Amygdala (tissue), 56 donors: ENCODE measurements around the gene MGMT.

Experiments
- DNase-seq, 56 donors: peaks; one replicate each; lab custom pipeline; 2025; lab: John Stamatoyannopoulos, UW

The MGMT gene

DNA sequence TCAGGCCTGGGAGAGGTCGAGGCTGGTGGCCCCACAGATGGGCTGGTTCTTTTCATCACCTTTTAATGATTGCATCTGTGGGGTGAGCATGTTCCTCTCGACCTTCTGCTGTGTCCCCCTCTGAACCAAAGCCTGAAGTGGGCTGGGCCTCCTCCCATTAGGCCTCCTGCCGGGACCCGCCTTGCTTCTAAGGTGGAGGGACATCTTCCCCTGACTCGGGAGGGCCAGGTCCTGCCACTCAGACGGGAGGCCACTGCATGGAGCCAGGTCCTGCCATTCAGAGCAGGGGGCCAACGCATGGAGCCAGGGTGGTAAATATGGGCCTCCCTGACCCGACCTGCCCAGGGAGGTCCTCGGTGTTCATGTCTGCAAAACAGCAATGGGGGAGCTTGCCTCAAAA lies 308.6 kb downstream of the MGMT start:
- DNase-seq, result no peak

DNA sequence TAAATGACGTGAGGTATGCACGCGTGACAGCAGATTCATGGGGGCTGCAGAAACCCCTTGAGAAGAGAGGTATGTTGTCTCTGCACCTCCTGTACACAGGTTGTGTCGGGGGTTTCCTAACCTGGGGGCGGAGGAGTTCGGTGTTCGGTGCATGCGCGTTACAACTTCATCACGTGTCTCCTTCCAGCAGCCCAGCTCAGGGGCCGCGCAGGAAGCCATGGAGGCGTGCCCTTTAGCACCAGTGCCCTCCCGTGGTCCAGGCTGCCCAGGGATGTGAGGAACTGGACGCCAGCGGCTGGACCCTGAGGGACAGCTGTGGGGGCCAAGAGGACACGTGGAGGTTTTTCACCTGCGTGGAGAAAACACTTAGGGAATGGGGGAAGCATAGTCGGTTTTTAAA lies 310.6 kb downstream of the MGMT start:
- no peak for DNase-seq

GRCh38 chr10:129778571-129778970 lies 311.5 kb downstream of the MGMT start:
- DNase-seq, result no peak

DNA sequence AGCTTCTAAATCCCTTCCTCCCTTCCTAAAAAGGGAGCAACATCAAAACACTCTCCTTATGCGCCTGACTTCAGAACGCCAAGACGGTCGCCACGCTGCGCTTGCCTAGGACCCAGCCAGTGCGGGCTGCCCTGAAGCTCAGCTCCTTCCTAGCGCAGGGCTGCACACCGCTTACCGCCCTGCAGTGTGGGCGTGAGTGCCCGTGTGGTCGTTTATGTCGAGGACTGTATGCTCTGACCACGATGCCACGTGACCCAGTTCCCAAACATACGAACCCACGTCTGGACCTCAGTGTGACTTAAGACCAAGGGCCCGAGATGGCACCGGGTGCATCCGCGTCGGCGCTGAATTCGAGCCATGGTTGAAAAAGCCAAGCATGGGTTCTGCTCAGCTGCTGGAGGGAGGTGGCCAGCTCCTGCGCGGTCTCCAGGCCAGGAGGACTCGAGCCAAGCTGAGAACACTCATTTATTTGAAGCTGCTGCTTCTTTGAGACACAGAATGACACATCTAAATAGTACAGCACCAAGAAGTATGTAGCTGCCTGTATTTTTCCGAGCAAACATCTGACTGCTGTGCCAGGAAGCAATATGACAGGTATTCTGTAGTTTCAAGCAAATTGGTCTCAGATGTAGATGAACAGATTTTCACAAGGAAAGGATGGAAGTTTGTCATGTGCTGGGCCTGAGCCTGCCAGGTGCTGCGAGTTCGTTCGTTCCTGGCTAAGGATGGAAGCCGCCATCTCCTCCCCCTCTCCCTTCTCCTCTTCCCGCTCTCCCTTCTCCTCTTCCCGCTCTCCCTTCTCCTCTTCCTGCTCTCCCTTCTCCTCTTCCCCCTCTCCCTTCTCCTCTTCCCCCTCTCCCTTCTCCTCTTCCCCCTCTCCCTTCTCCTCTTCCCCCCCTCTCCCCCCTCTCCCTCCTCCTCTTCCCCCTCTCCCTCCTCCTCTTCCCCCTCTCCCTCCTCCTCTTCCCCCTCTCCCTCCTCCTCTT lies 312.4 kb downstream of the MGMT start:
- no peak for DNase-seq

DNA sequence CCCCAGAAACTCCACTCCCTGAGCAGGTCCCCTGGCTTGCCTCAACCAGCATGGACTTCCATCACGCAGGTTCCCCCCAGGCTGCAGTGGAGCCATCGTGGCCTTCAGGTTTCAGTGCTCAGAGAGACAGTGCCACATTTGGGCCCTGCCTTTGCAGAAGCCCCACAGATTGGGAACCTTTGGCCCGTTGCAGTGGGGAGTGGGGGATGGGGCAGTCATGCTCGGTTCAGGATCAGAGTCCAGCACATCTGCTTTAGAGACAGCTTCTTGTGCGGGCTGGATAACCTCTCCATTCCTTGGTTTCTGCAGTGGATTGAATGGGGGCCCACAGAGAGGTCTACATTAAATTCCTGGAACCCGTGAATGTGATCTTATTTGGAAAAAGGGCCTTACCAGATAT lies 313.2 kb downstream of the MGMT start:
- no peak for DNase-seq

- DNase-seq, result no peak
Measured at GRCh38 chr10:129780901-129781795, 314.1 kb downstream of the MGMT start.

- DNase-seq, result no peak
Measured at GRCh38 chr10:129784291-129784690, 317.2 kb downstream of the MGMT start.

- DNase-seq, result no peak
Measured at GRCh38 chr10:129784891-129785290, 317.9 kb downstream of the MGMT start.

- DNase-seq, result no peak
Measured at GRCh38 chr10:129785536-129785981, 318.5 kb downstream of the MGMT start.

GRCh38 chr10:129786216-129786615 lies 319.2 kb downstream of the MGMT start:
- no peak for DNase-seq

DNA sequence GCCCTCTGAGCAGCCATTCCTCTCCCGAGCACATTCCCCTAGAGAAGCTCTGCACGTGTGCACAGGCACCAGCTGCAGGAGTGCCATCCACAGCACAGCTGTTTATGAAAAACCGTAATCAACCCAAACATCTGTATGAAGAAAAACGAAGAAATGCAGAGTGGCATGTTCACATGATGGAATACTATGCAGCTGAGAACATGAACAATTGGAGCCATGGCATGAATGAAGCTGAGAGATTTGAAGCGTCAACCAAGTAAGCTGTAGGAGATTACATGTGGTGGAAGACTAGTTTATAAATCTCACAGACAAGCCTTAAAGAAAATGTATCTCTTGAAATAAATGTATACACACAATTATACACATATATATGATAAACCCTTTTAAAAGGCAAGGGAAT lies 320.5 kb downstream of the MGMT start:
- no peak for DNase-seq

DNA sequence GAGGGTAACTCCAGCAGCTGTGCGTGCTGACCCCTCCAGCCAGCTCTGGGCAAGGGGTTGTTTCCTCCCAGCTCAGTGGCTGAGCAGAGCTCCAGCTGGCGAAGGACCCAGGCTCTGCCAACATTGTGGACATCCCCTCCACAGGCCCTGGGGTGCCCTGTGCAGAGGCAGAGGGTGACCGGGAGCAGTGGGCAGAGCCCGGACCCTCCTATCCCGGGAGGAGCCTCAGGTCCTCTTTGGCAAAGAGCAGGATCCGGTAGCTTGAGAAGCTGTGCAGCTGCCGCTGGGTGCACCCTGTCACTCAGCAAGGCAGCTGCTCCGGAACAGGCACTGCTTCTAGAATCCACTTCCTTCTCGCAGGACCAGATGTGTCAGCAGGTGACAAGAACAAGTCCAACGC lies 321.2 kb downstream of the MGMT start:
- no peak for DNase-seq

GRCh38 chr10:129790715-129791446 lies 323.8 kb downstream of the MGMT start:
- DNase-seq, result no peak

DNA sequence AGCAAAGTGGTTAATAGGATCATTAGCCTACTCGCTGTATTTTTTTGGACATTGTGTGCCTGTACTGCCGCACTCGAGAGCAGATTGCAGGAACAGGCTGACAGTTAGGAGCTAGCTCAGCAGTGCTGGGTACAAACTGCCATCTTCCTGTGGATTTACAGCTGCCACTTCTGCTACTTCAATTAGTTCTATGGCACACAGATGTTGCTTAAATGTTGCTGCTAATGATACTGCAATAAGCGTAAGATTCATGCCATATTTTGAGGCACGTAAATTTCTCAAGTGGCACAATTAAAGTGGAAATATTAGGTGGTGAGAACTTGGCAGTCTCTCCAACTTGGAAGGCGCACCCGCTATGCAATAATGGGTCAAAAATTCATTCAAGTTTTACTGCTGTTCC lies 325.1 kb downstream of the MGMT start:
- no peak for DNase-seq

DNA sequence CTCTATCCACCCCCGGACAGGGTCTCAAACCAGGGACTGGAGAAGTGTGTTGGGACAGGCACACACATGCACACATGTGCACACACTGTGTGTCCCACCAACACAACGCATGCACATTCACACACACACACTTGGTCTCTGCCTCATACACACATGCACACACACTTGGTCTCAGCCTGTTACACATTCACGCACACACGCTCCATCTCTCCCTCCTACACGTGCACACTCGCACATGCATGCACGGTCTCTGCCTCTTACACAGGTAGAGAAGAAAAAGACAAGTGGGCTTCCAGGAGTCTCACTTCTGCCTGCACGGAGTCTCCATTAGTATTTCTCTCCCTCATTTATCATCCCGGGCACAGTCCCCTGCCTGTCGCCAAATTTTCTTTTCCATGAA lies 325.8 kb downstream of the MGMT start:
- no peak for DNase-seq

- DNase-seq, result no peak
Measured at GRCh38 chr10:129793479-129793878, 326.4 kb downstream of the MGMT start.

DNA sequence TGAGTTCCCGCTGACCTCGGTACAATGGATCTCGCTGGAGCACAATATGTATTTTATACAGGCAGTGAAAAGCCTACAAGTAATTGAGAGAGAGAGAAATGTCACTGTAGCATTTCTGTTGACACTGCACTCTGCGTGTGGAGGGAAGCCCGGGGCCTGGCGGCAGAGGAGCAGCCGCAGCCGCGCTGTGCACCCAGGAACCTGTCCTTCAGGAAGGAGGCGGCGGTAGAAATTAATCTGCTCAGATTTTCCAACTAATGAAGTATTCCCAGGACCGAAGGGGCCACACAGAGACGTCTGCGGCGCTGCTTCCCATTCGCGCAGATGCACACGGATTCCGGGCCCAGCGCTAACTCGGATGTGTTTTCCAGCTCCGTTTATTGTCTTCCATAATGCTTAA lies 327.0 kb downstream of the MGMT start:
- no peak for DNase-seq

GRCh38 chr10:129796710-129797420 lies 329.8 kb downstream of the MGMT start:
- no peak for DNase-seq

- no peak for DNase-seq
Measured at GRCh38 chr10:129799942-129800341, 332.9 kb downstream of the MGMT start.

- no peak for DNase-seq
Measured at GRCh38 chr10:129800796-129801340, 333.8 kb downstream of the MGMT start.
